ENCODE data around the gene FAM20C.

DNA sequence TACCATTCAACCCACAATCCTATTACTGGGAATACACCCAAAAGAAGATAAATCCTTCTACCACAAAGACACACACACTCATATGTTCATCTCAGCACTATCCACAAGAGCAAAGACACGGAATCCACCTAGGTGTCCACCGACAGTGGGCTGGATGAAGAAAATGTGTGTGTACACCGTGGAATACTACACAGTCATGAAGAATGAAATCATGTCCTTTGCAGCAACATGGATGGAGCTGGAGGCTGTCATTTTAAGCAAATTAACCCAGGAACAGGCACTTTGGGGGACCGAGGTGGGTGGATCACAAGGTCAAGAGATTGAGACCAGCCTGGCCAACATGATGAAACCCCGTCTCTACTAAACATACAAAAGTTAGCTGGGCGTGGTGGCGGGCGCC, 89.3 kb downstream of the FAM20C start:
- TF ChIP-seq, protein P1, sequence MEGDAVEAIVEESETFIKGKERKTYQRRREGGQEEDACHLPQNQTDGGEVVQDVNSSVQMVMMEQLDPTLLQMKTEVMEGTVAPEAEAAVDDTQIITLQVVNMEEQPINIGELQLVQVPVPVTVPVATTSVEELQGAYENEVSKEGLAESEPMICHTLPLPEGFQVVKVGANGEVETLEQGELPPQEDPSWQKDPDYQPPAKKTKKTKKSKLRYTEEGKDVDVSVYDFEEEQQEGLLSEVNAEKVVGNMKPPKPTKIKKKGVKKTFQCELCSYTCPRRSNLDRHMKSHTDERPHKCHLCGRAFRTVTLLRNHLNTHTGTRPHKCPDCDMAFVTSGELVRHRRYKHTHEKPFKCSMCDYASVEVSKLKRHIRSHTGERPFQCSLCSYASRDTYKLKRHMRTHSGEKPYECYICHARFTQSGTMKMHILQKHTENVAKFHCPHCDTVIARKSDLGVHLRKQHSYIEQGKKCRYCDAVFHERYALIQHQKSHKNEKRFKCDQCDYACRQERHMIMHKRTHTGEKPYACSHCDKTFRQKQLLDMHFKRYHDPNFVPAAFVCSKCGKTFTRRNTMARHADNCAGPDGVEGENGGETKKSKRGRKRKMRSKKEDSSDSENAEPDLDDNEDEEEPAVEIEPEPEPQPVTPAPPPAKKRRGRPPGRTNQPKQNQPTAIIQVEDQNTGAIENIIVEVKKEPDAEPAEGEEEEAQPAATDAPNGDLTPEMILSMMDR (IDR thresholded peaks at IDR 0.05): no peak
- TF ChIP-seq ZFX (IDR thresholded peaks at IDR 0.05; ENCODE audit: borderline replicate concordance): no peak

Data from 22Rv1 (cell line).